Retina (tissue), 1 donor: ENCODE data around the gene TSPAN12.
"Not testable (repeated sequence)": the region's sequence is repeated elsewhere in the genome, so short reads cannot be mapped to it uniquely, and the experiment has no call there.

Source experiments
- DNase-seq: peaks from one replicate; pipeline ENCODE4 v3.0.0-alpha.2; 2016

The TSPAN12 gene

GRCh38 chr7:120802751-120803150 lies 55.2 kb downstream of the TSPAN12 start:
- DNase-seq, result no peak

GRCh38 chr7:120799813-120800475 lies 58.0 kb downstream of the TSPAN12 start:
- DNase-seq, result peak; percentile 20

DNA sequence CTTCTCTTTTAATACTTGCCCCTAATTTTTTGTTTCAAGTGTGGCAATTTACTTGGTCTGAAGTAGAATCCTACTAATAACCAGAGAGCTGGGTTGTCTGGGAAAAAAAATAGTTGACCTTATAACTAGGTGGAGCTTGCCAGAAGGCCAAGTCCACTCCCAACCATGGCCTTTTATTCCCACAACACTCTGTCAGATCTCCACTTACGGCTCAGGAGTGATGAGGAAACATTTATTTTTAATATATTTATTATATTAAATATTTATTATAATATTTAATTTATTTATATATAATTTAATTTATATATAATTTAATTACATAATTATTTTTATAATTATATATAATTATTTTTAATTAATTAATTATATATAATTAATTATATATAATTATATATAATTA lies 58.8 kb downstream of the TSPAN12 start:
- DNase-seq, result peak; percentile 9

DNA sequence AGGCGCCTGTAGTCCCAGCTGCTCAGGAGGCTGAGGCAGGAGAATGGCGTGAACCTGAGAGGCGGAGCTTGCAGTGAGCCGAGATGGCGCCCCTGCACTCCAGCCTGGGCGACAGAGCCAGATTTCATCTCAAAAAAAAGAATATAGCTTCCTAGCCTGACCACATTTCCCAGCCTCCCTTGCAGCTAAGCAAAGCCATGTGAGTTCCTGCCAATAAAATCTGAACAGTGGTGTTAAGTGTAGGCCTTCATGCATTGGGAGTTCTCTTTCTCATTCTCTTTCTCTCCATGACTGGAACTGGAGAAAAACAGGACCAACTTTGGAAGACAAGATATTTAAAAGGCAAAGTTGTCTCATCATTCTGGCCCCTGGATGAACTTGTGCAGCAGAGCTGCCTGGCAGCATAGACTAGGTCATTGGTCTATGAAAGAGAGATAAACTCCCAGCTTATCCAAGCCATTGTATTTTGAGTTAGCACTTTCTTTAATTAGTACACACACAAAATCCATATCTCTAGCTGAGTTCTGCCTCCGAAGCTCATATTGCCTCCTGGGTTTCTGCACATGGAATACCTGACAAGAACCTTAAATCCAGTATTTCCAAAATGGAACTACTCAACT lies 60.8 kb downstream of the TSPAN12 start:
- no peak for DNase-seq

- no peak for DNase-seq
These were observed 63.7 kb downstream of the TSPAN12 start for GRCh38 chr7:120794106-120794729.

DNA sequence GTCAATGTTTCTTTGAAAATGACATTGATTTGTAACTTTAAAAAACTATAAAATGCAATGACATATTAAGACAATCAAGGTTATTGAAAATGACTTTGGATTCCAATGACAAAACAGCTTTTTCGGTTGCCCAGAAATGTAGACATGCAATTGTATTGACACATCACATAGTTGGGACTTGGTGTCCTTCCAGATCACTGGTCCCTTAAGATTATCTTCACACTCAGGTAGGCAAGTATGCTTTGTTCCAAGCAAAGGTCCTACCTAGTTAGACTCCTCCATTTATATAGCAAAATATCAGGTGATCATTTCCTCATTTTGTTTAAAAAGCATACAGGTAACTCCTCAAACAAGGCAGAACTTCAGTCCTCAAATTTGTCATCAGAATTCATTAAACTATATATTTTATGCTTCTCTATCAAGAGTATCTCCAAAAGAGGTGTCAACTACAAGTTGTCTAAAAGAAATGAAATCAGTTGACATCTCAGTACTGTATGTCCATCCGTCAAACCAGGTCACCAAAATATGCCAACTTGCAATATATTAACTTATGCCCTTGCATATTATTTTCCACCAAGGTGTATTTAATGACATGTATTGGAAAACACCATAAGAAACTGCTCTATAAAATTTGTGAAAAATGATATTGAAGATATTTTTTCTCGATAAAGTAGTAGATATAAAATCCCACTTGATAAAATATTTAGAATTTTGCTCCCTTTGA lies 64.6 kb downstream of the TSPAN12 start:
- no peak for DNase-seq

DNA sequence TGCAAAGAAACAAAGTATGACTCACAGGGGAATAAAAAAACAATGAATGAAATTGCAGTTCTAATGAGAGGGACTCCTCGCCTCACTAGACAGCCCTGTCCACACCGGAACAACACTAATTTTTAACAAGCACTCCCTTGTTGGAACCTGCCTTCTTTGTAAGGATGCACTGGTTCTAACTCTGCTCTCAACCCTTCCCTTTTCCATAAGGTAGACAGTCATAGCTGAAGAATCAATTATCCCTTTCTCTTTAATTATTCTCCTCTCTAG lies 65.1 kb downstream of the TSPAN12 start:
- DNase-seq, result no peak

- DNase-seq, result peak; percentile 80
These were observed 65.7 kb downstream of the TSPAN12 start for GRCh38 chr7:120792091-120792860.

DNA sequence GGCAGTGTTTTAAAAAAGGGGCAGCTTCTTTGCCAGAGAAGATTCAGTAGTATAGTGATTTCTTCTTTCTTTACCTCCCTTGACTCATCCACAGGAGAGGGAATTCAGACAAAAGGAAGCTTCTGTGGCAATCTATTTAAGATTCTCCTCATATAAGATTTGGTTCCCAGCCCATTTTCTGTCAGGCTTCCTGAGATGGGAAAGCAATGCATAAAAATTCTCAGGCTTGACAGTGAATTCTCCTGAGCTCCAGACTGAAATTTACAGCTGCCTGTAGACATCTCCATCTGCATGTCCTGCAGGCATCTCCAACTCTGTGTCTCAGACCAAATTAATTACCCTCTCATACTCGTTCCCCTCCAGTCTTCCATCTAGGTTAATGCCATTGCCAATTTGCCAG lies 72.8 kb downstream of the TSPAN12 start:
- no peak for DNase-seq

GRCh38 chr7:120783721-120784120 lies 74.2 kb downstream of the TSPAN12 start:
- no peak for DNase-seq

- no peak for DNase-seq
These were observed 74.7 kb downstream of the TSPAN12 start for GRCh38 chr7:120783273-120783672.

GRCh38 chr7:120781924-120782323 lies 76.0 kb downstream of the TSPAN12 start:
- DNase-seq, result not testable (repeated sequence)

GRCh38 chr7:120780938-120781337 lies 77.0 kb downstream of the TSPAN12 start:
- no peak for DNase-seq

DNA sequence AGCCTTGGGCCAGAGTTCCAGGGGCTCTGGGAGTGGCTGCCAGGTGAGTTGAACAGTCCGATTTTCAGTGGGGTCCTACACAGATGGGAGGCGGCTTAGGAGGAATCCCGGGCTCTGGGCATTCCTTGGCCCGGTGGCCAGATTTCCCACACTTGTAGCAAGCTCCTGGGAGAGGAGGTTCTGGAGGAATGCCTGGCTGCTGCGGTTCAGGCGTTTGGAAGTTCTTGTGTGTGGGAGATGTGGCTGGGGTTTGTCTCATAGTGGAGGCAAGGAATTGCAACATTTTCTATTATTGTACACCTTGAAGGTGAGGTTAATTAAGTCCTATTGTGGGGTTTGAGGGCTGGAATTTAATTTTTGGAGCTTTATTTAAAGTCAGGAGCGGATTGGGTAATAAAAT lies 77.5 kb downstream of the TSPAN12 start:
- DNase-seq, result not testable (repeated sequence)

- DNase-seq, result not testable (repeated sequence)
These were observed 78.9 kb downstream of the TSPAN12 start for GRCh38 chr7:120779078-120779477.

DNA sequence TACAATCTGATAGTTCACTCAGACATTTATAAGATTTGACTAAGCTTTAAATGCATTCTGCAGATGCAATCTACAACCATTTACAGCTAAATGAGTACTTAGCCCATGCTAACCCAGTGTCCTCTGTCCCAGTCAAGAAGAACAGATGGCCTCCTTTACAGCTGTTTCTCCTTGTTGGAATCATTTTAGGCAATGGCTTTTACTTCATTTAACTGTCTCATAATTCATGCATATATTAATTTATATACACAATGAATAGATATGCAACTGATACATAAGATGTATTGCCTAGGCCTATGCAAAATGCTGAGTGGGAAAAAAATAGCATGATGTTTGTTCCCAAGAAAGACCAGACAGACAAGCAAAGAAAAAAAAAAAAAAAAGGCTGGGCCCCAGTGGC lies 82.2 kb downstream of the TSPAN12 start:
- DNase-seq, result no peak

DNA sequence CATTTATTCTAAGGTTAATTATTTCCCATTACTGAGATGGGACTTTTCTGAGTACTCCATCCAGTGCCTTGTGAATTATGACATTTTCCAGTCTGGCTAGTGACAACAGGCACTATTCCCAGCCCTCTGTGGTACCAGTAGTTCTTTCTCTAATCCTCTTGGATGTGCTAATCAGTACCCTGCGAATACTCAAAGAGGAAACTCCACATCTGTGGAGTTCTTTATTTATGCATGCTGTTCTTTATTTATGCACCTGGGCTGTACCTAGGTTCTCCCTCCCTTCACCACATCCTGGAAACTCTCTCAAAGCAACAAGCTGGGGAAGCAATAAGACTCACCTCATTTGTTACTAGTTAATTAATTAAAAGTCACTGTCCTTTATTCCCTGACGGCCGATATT lies 83.5 kb downstream of the TSPAN12 start:
- DNase-seq, result no peak

DNA sequence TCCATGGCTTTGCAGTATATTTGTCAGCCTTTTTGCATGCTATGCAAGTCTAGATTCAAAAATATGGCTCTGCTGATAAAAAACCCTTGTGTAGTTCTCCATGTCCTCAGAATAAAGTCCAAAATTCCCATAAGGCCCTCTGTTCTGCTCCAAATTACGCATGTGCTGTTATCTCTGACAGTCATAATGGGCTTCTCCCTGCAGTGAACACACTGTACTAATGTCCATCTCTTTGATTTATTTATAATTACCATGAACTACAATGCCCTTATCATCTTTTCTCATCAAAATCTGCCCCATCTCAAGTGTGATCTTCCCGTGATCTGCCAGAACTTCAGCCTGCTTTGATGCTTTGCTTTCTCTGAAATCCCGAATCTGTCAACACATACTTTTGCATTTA lies 87.7 kb downstream of the TSPAN12 start:
- no peak for DNase-seq

DNA sequence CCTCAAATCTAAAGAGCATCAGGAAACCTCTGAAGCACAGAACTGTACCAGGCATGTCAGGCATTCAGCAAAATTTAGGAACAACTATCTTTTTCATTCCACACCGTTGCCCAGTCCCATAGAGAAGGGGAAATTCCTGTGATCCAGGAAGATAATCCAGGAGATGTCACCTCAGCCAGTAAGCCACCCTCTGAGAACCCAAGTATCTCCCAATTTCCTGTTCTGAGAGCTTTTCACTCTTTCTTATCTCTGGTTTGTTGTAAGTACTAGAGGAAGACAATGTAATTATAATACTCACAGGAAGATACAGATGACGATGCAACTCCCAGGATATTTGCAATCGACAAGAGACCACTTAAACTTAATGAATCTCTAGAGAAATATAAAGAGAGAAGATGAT lies 97.1 kb downstream of the TSPAN12 start:
- DNase-seq, result no peak

DNA sequence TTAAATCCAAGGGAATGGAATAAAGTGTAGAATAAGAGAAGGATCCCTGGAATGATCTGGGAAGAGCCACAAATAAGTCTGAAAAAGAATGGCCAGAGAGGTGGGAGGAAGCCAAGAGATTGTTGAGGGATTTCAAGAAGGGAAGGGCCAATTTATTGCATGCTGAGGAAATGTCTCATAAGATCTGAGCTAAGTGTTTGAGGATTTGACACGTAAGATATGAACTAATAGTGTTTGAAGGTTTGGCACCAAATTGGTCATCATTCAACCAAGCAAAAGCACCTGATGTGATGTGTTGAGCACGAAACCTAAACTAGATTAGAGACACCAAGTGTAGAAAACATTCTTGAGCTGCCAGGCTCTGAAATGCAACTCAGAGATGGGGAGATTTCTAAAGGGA lies 97.9 kb downstream of the TSPAN12 start:
- DNase-seq, result no peak

GRCh38 chr7:120743128-120743527 lies 114.8 kb downstream of the TSPAN12 start:
- DNase-seq, result no peak

DNA sequence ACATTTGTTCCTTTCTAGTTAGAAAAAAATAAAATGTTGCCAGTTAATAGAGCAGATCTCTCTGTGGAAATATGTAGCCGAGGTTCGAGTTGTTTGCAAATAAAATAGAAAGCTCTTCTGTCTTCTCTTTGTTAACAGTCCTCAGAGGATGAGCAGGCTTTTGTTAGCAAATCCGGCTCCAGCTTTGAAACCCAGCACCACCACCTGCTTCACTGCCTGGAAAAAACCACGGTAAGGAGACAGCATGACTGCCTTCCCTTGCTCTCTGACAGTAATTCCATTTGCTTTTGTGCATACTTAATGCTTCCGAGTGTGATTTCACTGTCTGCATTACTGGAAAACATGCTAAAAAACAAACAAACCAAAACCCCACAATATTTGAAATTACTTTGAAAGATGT lies 115.6 kb downstream of the TSPAN12 start:
- DNase-seq, result peak; percentile 52

DNA sequence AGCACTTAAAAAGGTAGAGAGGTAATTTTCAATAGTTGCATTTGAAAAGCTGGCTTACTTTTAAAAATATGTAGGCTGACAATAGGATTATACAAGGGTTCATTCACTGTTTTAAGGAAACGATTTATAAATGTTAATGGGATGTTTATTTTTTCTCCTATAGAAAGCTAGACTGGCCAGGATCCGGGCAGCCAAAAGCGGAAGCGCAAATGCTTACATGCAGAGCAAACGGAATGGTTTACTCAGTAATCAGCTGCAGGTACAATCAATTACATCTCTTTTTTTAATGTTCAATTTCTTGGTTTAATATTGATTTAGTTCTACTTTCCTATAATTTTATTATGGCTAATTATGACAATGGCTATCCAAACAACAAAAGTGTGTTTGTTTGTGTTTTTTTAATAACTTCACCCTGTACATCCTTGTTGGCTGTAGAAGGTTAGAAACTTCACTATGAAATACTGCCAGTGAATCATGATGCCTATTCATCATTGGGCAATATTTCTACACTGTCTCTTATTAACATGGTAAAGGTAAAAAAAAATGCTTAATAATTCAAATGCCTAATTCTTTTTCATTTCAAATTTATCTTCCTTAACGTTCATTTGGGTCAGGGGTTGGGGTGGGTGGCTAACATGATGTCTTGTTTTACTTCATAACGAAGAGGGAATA lies 116.4 kb downstream of the TSPAN12 start:
- DNase-seq, result no peak
